ENCODE data around the gene PRKN.

The PRKN gene

DNA sequence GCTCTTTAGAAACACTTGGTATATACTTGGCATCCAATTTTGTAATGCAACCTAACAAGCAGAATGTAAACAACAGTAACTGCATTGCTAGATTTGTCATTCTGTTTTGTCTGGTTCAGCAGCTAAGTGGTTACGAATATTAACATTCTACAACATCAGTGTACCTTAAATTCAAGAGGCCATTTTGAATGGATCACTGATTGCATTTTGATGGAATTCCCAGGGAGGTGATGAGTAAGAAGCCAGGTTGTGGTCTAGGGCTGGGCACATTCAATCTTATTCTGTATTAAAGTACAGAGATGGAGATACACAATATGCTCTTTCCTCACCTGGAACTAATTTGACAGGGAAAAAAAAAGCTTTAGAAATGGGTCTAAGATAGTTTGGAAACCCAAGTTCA is 483.5 kb downstream of the PRKN start:
- DNase-seq (ENCODE audit: low read depth in 2 of 2): no peak

DNA sequence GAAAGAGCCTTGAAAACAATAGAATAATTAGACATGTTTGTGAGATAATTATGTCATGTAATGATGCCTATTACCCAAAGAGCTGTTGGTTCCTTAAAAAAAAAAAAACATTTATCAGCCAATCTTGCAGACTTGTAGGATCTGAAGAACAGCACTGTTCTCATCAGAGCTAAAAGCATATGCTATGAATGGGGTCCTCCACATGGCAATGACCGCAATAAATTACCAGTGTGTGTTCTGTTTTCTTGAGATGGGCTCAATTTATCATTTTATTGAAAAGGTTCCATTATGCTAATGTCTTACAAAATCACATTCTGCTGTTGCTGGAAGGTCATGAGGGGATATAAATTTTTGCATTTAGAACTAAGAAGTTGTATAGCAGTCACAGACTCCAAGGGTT is 484.7 kb downstream of the PRKN start:
- no peak for DNase-seq (ENCODE audit: low read depth in 2 of 2)

DNA sequence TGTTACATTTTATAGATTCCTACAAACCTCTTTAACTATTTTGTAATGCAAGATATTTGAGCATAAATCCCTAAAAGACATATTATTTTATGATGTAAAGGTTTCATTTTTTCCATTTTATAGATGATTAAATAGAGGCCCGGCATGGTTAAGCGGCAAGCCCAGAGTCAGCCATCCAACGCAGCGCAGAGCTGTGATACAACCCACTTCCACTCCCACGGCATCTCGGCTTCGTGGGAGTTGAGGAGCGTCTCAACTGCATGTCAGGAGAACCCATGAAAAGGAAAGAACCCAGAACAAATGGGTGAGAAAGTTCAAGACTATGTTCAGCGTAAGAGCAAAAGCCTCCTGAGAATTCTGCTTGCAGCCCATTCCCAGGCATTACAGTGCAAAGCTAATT is 488.2 kb downstream of the PRKN start:
- no peak for DNase-seq (ENCODE audit: low read depth in 2 of 2)

DNA sequence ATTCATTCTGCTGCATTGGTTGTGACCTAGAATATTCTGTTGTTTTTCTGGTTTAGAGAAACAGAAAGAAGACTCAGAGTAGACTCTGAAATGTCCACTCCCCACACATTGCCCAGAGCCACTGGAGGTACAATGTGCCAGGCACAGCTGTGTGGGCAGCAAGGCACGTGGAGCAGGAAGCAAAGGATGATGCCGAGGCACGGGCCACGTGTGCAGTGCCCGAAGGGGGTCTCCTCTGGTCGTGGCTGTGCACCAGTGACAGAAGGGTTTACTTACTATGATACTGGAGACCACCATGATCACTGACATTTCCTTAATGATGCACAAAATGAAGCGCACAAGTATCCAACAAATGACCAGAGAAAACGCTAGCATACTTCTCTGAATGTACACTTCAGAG is 488.9 kb downstream of the PRKN start:
- no peak for DNase-seq (ENCODE audit: low read depth in 2 of 2)

DNA sequence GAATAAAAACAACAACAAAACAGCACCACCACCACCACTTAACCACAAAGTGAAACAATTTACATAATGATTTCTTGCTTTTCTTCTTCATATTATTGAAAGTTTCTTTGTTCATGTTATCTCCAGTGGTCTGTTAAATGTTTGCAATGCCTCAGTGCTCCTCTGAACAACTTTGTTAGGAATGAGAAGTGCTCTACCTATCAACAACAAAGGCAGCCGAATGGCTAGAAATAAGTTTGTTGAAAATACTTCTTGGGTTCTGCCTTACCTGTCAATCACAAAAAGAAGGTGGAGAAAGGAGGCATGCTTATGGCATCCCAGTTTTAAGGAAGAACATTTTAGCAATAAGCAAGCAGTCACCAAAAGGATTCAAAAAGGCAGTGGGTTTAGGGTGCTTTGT is 490.2 kb downstream of the PRKN start:
- no peak for DNase-seq (ENCODE audit: low read depth in 2 of 2)

DNA sequence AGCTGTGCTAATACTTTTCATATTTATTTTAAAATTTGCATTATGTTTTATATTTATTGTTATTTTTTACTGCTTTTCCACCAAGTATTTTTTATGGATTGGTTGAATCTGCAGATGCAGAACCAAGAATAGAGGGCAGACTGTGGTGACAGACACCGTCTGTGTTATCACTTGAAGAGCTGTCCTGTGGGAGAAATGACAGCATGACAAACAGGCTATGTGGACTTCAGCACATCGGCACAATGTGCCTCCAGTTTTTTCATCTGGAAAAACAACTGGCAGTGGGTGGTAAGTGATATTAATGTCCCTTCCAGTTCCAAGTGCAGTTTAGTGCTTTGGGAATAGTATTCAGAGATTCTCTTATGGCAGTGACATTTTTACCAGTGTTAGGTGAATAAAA is 492.9 kb downstream of the PRKN start:
- DNase-seq (ENCODE audit: low read depth in 2 of 2): no peak

DNA sequence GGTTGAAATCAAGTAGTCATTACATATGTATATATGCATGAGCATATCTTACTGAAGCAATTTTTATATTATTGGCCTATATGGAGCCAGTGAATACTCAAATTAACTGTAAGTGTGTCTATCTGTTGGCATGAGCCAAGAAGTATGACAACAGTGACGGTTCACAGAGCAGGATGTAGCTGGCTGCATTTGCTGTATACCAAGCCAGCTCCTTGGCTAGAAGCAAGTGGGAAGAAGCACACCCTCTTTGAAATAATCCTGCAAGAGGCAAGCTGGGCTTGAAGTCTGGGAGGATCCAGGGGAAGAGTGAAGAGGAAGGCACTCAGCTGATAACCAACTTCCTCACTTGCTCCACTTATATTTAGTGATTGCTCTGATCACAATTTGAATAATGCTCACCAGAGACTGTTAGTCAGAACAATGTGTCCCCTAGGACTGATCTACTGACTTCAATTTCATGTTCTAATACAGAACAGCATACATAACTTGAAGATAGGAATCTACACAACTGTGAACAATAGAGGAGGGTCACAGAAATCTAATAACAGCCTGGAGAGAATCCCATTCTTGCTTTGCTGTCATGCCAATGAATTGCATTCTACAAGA is 497.3 kb downstream of the PRKN start:
- no peak for DNase-seq (ENCODE audit: low read depth in 2 of 2)

DNA sequence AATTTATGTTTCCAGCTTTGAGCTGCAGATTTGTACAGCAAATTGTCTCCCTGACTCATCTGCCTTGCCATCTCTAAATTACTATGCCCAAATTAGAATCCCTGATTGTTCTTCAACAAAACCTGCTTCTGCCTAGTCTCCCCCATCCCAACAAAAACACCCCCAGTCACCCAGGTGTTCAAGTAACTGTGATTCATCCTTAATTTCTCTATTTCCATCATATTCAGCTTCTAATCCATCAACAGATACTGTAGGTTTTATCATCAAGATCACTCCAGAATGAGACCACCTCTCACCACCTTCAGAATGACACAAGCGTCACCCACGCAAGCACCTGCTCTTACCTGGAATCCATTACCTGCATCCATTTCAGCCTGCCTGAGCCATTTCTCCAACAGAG is 498.5 kb downstream of the PRKN start:
- no peak for DNase-seq (ENCODE audit: low read depth in 2 of 2)

DNA sequence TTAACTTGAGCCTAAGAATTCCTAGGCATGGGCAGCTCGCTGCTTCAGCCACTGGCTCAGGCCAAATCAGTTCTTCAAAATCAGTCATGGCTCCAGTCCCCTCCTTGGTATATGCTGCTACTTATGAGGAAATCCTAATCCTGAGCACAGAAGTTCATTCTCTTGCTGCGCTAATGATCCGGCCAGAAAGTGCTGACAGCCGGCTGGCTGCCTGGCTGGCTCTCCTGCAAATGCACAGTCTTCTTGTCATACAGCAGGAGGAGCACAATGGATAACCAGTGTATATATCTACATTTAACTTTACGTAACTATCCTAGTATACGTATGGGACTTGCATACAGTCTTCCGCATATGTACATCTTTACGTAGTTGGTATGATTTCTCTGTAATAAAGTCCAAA is 500.8 kb downstream of the PRKN start:
- no peak for DNase-seq (ENCODE audit: low read depth in 2 of 2)

DNA sequence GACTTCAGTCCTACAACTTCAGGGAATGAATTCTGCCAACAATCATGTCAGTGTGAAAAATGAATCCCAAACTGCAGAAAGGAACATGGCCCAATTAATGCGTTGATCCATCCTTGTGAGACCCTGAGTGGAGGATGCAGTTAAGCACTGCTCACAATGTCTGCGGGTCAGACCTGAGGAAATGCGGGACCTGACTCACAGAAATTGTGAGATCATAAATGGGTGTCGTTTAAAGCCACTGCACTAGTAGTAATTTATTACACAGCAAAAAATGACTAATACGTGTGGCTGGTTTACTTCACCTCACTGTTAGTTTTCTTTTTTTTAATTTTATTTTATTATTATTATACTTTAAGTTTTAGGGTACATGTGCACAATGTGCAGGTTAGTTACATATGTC is 505.0 kb downstream of the PRKN start:
- DNase-seq (ENCODE audit: low read depth in 2 of 2): no peak

DNA sequence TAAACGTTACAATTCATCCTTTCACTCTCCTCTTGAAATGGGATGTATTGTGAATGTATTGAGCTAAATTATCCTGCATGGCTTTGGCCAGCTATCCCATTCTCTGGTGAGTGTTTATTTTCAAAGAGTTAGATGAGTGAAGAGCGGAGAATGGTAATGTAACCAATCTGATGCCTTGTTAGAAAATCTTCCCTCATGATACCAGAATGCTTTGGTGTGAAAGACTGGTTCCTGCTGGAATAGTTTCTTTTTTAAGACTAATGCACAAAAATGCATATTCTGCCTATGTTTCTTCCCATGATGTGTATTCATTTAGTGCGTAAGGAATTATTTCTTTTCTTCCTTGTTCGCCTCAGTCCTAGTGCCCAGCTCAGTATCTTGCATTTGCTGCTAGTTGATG is 506.7 kb downstream of the PRKN start:
- DNase-seq (ENCODE audit: low read depth in 2 of 2): no peak

DNA sequence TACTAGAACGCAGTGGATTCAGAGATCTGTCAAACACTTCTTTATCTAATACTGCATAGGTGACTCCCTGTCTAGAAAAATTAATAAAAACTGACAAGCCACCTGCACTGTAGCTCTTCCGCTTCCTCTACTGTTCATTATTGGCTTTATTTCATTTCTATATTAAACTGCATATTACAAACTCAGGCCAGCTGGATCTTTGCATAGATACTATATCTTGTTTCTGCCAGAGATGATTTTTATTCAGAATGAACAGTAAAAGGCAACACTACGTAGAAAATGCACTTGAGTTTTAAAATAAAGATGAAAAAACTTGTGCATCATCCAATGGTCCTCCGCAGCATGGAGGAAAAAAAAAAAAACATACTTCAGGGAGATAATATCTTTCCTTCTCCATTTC is 508.3 kb downstream of the PRKN start:
- DNase-seq (ENCODE audit: low read depth in 2 of 2): no peak

DNA sequence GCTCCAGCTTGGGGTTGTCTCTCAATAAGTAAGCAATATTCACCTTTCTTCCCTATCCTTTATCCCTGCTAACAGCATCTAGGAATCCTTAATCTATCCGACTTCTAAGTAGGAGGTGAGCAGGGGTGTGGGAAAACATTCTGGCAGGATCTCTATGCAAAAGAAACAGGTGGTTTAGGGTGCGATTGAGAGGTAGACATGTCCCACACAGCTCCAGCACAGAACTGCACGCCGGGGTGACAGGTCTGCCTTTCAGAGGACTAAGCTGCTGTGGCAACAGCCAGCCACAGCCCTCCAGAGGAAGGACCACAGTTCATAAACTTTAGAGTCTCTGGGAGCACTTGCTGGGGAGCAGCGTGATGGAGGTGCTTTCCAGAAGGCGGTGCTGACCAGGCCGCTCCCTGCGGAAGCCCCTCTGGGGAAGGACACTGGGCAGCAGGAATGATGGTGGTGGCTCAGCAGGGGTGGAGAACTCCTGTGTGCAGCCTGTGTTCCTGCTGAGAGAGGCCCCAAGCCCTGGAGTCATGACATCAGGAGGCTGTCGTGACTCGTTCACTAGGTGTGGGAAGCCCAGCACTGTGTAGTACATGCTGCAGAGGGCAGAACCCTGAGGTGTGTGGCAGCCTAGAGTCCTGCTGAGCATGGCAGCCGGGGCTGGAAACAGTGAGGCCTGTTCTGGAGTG is 509.6 kb downstream of the PRKN start:
- no peak for DNase-seq (ENCODE audit: low read depth in 2 of 2)

DNA sequence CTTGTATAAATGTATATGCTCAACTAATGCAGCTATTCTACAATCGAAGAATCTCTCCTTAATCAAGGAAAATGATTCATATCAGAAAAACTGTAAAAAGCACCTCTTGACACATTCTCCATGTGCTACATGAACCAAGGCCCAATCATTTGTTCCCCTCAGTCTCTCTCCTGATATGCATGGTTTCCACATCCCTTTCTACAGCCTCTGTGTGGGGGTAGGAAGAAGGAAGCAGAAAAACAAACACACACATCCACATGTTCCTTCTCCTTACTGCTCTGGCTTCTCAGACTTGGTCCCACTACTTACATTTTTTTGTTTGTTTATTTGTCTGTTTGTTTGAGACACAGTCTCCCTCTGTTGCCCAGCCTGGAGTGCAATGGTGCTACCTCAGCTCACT is 510.5 kb downstream of the PRKN start:
- DNase-seq (ENCODE audit: low read depth in 2 of 2): no peak

DNA sequence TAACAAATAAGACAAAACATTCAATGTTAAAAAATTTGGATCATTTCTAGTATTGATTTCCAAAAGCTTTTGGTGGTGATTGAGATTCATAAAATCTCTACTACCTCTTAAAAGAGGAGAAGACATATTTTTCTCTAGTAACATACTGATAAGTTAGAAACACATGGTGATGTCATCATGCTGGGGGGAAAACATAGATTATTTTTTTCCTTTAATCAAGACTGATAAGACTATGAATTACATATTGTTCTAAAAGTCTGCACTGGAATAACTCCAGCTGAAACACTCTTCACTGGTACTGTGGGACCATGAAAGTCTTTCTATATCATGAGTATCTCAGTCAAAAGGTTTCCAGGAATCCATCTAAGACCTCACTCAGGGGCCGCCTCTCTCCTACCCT is 515.8 kb downstream of the PRKN start:
- DNase-seq (ENCODE audit: low read depth in 2 of 2): no peak

DNA sequence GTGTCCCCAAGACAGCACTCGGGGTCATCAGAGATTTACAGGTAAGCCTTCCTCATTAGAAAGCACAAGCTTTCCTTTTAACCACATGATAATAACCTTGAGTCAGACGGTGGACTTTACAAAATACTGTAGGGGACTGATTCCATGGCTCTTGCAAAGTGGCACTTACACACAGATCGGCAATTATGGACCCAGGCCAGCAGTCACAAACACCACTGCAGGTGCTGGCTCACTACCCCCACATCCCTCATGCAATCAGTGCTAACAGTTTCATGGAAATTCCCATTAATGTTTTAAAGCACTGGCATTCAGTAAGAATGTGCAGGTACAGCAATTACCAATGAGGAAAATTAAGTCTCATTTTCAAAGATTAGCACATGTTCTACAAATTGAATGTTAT is 516.5 kb downstream of the PRKN start:
- DNase-seq (ENCODE audit: low read depth in 2 of 2): no peak

DNA sequence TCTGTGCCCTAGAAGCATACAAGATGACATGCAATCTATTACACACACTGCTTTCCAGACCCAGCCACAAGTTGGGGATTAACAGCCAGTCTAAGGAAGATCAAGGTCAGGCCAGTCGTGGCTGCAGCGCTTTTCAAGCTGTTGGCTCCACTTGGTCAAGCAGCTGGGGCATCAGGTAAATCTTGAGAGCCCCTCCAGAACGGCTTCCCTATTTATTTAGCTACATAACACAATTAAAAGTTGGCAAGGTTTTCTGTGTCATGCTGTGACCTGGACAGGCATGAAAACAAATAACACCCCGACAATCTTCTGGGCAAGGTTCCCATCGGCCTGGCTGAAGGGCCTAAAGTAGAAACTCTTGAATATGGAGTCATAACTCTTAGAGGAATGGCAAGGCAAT is 524.3 kb downstream of the PRKN start:
- DNase-seq (ENCODE audit: low read depth in 2 of 2): no peak

DNA sequence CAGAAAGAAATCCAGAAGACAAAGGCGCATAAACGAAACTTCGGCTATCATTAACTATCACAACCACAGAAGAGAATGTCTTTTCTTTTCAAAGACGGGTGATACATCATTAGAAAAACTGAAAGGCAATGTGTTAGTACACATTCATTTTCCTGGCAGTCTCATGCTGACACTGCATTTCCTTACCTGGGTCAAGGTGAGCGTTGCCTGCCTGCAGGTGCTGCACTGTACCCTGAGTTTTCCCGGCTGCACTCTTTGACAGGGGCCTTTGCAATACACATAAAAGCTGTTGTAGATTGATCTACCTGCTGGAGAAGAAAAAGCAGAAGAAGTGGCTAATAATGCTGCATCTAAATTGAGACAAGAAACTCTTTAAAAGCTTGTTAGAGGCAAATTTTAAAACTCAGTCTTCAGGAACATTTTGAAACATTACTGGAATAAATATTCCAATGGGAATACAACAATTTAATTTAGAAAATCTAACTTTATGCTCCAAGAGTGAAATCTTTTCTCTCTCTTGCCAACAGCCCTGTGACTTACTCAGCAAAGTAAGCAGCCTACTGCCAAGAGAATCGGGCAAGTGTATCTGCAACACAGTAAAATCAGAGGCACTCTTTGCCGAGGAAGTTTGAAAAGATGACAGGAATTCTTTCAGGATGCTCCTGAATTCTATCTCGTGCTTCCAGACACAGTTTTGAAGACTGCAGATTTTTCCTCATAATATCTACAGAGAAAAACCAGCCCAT is 526.4 kb downstream of the PRKN start:
- DNase-seq (ENCODE audit: low read depth in 2 of 2): no peak

DNA sequence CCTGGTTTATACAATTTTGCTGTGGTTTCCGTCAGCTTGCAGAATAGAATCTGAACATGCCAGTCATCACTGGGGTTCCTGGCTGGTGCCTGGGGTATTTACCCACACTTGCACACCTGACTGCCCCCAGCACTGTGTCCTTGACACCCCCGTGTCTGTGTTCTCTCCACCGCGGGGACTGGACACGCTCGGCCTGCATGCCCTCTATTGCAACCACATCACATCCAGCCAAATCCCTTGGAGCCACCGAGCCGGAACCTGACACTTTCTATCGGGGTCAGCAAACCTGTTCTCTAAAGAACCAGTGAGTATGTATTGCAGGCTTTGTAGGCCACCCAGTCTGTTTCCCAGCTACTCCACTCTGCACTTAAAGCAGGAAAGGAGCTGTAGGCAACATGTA is 527.5 kb downstream of the PRKN start:
- DNase-seq (ENCODE audit: low read depth in 2 of 2): no peak

DNA sequence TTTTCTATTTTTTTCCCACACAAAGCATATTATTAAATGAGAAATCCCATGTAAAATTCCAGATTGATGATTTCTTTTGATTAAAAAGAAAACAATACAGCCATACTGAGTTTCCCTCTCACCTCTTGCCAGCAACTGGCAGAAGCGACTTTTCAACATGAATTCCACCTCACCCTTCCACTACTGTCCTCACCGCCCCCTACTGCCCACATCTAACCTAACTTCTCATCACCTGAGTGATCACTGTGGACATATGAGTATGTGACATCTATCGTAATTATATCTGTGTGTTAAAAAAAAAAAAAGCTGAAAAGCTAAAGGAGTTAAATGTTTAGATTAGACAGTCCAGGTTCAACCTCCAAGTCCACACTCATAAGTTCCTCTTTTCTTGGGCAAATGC is 528.6 kb downstream of the PRKN start:
- DNase-seq (ENCODE audit: low read depth in 2 of 2): no peak

DNA sequence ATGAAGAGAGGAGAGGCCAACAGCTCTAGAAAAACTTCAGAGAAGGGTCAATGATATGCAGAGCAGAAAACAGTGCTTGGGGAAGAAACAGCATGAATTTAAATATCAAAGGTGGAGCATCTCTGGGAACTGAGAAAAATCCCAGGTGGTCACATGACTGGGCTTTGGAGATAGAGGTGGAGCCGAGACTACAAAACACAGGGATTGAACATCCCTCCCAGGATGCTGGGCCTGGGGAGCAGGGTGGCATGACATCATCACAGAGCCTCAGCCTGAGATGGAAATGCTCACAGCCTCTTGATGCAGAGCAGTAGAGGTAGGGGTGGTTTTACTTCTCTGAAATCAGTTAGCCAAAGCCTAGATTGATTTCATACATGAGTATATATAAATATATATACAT is 529.5 kb downstream of the PRKN start:
- no peak for DNase-seq (ENCODE audit: low read depth in 2 of 2)

DNA sequence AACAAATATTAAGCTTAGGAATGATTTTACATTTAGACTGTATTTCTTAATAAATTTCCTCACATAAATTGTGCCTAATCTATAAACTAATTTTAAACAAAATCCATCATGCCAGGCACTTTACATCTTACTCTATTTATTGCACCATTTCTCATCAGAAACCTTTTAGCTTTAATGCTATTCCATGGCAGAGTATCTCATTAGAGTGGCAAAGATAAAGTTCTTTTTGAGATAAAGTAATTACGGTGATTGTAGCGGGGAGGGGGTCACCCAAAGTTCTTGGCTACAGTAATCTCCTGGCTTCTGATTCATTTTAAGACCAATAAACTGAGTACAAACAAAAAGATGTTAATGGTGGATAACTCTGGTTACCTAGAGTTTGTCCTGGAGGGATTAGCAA is 532.1 kb downstream of the PRKN start:
- DNase-seq (ENCODE audit: low read depth in 2 of 2): no peak

DNA sequence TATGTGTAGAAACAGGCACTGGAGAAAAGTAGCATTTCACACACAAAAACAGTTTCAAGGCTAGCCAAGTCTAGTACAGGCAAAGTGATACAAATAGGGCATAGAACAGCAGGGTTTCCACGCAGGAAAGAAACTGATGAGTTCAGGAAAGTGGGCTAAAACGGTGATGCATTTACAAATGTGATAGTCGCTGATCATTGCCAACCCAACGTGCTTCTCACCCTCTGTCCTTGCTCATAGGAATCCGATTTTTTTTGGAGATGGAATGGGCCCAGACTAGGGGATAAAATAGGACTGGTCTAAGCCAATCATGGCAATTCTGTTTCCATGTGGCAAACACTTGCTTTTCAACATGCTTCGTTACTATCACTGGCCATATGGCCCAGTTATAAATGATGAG is 536.6 kb downstream of the PRKN start:
- DNase-seq (ENCODE audit: low read depth in 2 of 2): no peak

All from stimulated activated CD4-positive, alpha-beta T cell treated with anti-CD3 and anti-CD28 coated beads, Interleukin-1b, Interleukin-23, amount 100 ng/mL, for 1 hour (primary cell).